Ovary (tissue), 9 donors: ENCODE data around the gene XYLT1. TPM values are rescaled to one million over a fixed set of nuclear protein-coding genes. Genes with fewer than 3 reads are reported as not detected.

Experiments used
- DNase-seq, 5 donors: peaks; one replicate each; pipeline ENCODE4 v3.0.0-alpha.2; 2019 to 2020
- H3K27ac ChIP-seq, 2 donors: fragments of 200-600 bp; one replicate each; pipeline versions ENCODE4 v1.5.1 to v1.8.0; 2019 to 2022
- H3K27me3 ChIP-seq: fragments of 200-600 bp; one replicate; pipeline ENCODE4 v1.8.0; 2022
- H3K36me3 ChIP-seq: fragments of 200-600 bp; sonication (generic); one replicate; pipeline ENCODE4 v1.5.1; 2019
- H3K4me1 ChIP-seq: one replicate; pipeline ENCODE4 v1.8.1; 2013; ENCODE audit warnings: mild to moderate bottlenecking, moderate library complexity; ENCODE audit not compliant: insufficient read depth
- H3K4me3 ChIP-seq: fragments of 200-600 bp; sonication (generic); one replicate; pipeline ENCODE4 v1.5.1; 2017
- H3K9me3 ChIP-seq, 2 donors: fragments of 200-600 bp in 1 of 2; sonication (generic) in 1 of 2; one replicate each; pipeline versions ENCODE4 v1.5.1 to v1.8.1; 2013 to 2019; ENCODE audit warnings: mild to moderate bottlenecking in 1 of 2, moderate library complexity in 1 of 2
- EP300 ChIP-seq: sonication (generic); formaldehyde crosslinking; IDR thresholded peaks from one replicate; pipeline ENCODE4 v1.6.1; 2017; ENCODE audit warnings: antibody characterized with exemption
- POLR2A ChIP-seq: fragments of 450-650 bp; IDR thresholded peaks from one replicate; pipeline ENCODE4 v1.6.1; 2017; ENCODE audit warnings: antibody characterized with exemption, mild to moderate bottlenecking, moderate library complexity
- WGBS, 3 donors: extraction: QIAGEN DNeasy Blood & Tissue Kit in 1 of 3; methylation state at CpG; one replicate each; pipeline versions ENCODE4 v1.1.5 to v1.1.7; 2013 to 2017; 5-methylcytosine and 5-hydroxymethylcytosine counted together
- intact Hi-C, 4 donors: fragments of 100-400 bp; cut with DNase I; formaldehyde crosslinking; loops; one replicate each; pipeline versions ENCODE4 v1.11.0 to v1.15.1; 2022 to 2023
- polyA plus RNA-seq, 2 donors: library from polyadenylated mRNA; stranded (reverse); fragments of 200-250 nt in 1 of 2; fragments of 350-450 nt in 1 of 2; fragmentation: Illumina TruSeq in 1 of 2; extraction: RNeasy Lipid Tissue Mini Kit (QIAGEN cat#74804) in 1 of 2; gene quantifications; one replicate each; pipeline ENCODE4 v1.2.3, GENCODE V29; 2013 to 2014
- total RNA-seq, 7 donors: library from RNA; depleted of rRNA in 2 of 7; stranded (reverse); fragments of >200 nt in 2 of 7; fragmentation: NEBNext Ultra II Directional in 3 of 7; extraction: Animal tissue kit (Norgen Biotek cat#: 25700) in 3 of 7; gene quantifications; one replicate each; pipeline versions ENCODE4 v1.1.0 to v1.2.4, GENCODE V29; 2016 to 2023
- TF ChIP-seq, protein P1 (sequence below), 3 donors: fragments of 450-650 bp in 2 of 3; fragments of 200-600 bp in 1 of 3; IDR thresholded peaks; one replicate each; pipeline versions ENCODE4 v1.5.1 to v1.8.0; 2016 to 2022; ENCODE audit warnings: antibody characterized with exemption in 3 of 3, mild to moderate bottlenecking in 1 of 3
- donor health status: DM: no; HTN: no; CAD: no; lungs with moderate emphysema.
- donor health status: DM: no; HTN: no; CAD: no.
- donor health status: Bipolar disorder and iron deficiency.
- donor health status: DM: yes; HTN: yes; CAD: no.
- donor health status: DM: no; HTN: no; CAD: no.
- donor health status: DM: yes; HTN: yes; CAD: no.

The XYLT1 gene
- total and polyA plus RNA-seq, 9 donors, result 3.2 to 38.0 (median 17.3) TPM

DNA sequence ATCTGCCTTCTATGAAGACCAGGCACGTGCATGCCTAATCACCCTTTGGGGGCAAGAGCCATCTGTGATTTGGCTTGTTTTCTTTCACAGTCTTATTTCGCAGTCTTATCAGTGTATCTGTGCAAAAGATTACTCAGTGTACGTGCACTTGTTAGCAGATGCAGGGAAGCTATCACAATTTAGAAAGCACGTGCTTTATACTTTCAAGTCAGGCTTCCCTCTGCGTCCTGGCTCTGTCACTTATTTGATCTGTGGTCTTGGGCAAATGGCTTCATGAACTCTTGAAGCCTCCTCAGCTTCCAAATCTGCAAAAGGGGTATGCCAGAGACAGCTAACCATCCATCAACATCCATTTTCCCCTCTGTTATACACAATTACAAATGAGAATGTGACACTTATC, 246.4 kb downstream of the XYLT1 start:
- no peaks in the 10 kb centered on the region for H3K27me3 ChIP-seq
- no peaks in the 10 kb centered on the region for H3K36me3 ChIP-seq
- H3K4me1 ChIP-seq, result peaks cover 9% of the 10 kb centered on the region
- intact Hi-C loops, result loop anchor here in 1 of 4 donors (10.0 kb wide), 1 partner anchor 250 kb away; the partner anchor contains the start of gene XYLT1
- TF ChIP-seq POLR2A, result no peak
- peak overlapping the region in 1 of 2 donors; percentile 29 for H3K27ac ChIP-seq
- DNase-seq, result no peak
- WGBS, 3 donors, result 86 to 91% (median 89%) methylated on average over 5 of the region's 5 CpGs
- no peaks in the 10 kb centered on the region for H3K9me3 ChIP-seq
- no peak overlapping the region for H3K4me3 ChIP-seq

DNA sequence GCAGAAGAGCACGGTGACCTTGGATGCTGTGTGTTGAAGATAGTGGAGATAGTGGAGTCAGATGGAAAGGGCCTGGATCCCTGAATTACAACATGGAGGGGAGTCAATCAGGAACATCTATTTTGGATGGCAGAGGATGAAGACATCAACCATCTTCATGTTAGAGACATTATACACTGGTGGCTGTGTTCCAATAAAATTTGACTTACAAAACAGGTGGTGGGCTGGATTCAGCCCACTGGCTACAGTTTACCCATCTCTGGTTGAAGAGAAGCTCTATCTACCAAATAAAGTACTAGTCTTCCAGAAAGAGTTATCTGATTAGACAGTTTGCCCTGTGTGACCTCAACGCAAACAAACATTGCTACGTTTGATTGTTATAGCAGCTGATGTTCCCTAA, 247.2 kb downstream of the XYLT1 start:
- whole genome bisulfite sequencing, 3 donors, result 91 to 96% (median 94%) methylated on average over 3 of the region's 3 CpGs
- Histone ChIP-seq H3K27ac (no peak overlapping the region), H3K4me3 (no peak overlapping the region), H3K9me3 (no peaks in the 10 kb centered on the region), H3K36me3 (no peaks in the 10 kb centered on the region), H3K4me1 (peaks cover 9% of the 10 kb centered on the region), H3K27me3 (no peaks in the 10 kb centered on the region)
- intact Hi-C loops, result loop anchor here in 1 of 4 donors (10.0 kb wide), 1 partner anchor 251 kb away; the partner anchor contains the start of gene XYLT1
- TF ChIP-seq EP300 (no peak), POLR2A (no peak)
- TF ChIP-seq, protein P1, sequence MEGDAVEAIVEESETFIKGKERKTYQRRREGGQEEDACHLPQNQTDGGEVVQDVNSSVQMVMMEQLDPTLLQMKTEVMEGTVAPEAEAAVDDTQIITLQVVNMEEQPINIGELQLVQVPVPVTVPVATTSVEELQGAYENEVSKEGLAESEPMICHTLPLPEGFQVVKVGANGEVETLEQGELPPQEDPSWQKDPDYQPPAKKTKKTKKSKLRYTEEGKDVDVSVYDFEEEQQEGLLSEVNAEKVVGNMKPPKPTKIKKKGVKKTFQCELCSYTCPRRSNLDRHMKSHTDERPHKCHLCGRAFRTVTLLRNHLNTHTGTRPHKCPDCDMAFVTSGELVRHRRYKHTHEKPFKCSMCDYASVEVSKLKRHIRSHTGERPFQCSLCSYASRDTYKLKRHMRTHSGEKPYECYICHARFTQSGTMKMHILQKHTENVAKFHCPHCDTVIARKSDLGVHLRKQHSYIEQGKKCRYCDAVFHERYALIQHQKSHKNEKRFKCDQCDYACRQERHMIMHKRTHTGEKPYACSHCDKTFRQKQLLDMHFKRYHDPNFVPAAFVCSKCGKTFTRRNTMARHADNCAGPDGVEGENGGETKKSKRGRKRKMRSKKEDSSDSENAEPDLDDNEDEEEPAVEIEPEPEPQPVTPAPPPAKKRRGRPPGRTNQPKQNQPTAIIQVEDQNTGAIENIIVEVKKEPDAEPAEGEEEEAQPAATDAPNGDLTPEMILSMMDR (IDR thresholded peaks at IDR 0.05), result no peak
- DNase-seq, result no peak

DNA sequence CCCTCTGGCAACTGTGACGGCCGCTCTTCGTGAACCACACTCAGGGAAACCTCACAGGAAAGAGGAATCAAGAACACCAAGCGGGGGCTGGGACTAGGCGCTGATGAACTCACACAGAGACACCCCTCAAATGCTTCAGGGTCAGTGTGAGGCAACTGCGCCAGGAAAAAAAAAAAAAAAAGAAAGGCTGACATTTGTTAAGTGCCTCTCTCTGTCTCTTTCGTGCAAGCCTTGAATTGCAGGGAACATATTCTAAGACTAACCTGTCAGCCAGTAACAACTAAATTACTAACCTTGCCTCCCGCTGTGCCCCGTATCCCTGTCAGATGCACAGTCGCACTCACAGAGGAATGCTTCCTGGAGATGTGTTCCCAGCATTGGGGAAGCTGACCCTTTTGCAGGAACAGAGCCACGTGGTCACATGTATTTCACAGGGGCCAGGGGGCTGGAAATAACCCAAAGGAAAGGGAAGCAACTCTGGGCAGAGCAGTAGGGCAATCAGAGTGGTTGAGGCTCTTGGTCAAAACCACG, 247.8 kb downstream of the XYLT1 start:
- WGBS, 3 donors, result 78 to 84% (median 79%) methylated on average over 12 of the region's 12 CpGs
- peak in 1 of 5 donors; percentile 31 for DNase-seq
- Histone ChIP-seq H3K27me3 (no peaks in the 10 kb centered on the region), H3K36me3 (no peaks in the 10 kb centered on the region), H3K4me1 (peaks cover 9% of the 10 kb centered on the region), H3K27ac (no peak overlapping the region), H3K4me3 (no peak overlapping the region), H3K9me3 (no peaks in the 10 kb centered on the region)
- intact Hi-C loops, result loop anchor here in 1 of 4 donors (10.0 kb wide), 1 partner anchor 252 kb away; the partner anchor contains the start of gene XYLT1
- TF ChIP-seq POLR2A, result no peak
- TF ChIP-seq, protein P1 (IDR thresholded peaks at IDR 0.05), result no peak

DNA sequence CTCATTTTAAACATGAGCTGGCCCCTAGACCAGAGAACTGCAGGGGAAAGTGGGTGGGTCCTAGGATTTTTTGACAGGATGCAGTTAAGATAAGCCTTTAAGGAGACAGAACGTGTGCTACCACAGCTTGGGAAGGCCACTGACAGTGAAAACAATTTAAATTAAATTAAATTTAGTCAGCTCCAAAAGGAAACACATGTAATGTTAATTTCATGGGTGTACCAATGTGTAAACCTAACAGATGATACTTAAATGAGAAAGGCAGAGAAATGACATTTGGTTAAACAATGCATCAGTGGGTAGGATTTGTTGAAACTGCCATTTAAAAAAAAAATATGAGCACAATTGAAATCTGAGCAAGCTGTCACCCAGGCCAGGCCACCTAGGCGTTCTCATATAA, 250.8 kb downstream of the XYLT1 start:
- TF ChIP-seq EP300, result no peak
- TF ChIP-seq, protein P1 (IDR thresholded peaks at IDR 0.05), result no peak
- TF ChIP-seq POLR2A, result no peak
- no peak overlapping the region for H3K27ac ChIP-seq
- WGBS, 3 donors, result 62 to 75% (median 70%) methylated on average over 2 of the region's 2 CpGs
- no peaks in the 10 kb centered on the region for H3K27me3 ChIP-seq
- H3K4me1 ChIP-seq, result peaks cover 7% of the 10 kb centered on the region
- no peak overlapping the region for H3K4me3 ChIP-seq
- H3K9me3 ChIP-seq, result no peaks in the 10 kb centered on the region
- no peak for DNase-seq
- no peaks in the 10 kb centered on the region for H3K36me3 ChIP-seq
- intact Hi-C loops, result loop anchor here in 3 of 4 donors (5.0 to 10.0 kb wide), 3 partner anchors 42 to 255 kb away; partner anchors contain the start of gene XYLT1 (in 1 of the 3)

DNA sequence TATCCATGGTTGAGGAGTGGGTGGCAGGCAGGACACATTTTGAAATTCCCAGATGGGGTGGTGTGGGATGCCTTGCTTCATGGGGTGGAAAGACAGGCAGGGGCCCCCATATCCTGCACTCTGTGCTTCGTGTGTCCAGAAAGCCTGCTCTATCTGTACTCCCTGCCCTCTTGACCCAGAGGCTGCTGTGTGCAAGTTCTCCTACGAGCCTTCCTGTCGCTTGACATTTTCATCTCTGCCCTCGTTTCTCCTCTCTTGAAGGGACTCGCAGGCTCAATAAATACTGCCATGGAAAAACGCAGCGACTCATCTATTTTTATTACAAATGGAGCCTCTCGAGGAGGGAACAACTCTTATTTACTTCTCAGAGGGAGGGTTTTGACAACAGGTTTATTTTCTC, 254.8 kb downstream of the XYLT1 start:
- DNase-seq, result no peak
- no peak overlapping the region for H3K27ac ChIP-seq
- H3K4me1 ChIP-seq, result no peaks in the 10 kb centered on the region
- TF ChIP-seq EP300, result no peak
- TF ChIP-seq, protein P1 (IDR thresholded peaks at IDR 0.05), result no peak
- no peak for TF ChIP-seq POLR2A
- H3K36me3 ChIP-seq, result no peaks in the 10 kb centered on the region
- H3K4me3 ChIP-seq, result no peak overlapping the region
- intact Hi-C loops, result loop anchor here in 2 of 4 donors (5.0 to 10.0 kb wide), 2 partner anchors 46 to 249 kb away; no protein-coding TSS in a partner anchor
- WGBS, 3 donors, result 62 to 67% (median 64%) methylated on average over 8 of the region's 8 CpGs
- H3K9me3 ChIP-seq, result no peaks in the 10 kb centered on the region
- H3K27me3 ChIP-seq, result no peaks in the 10 kb centered on the region
